Uterus (tissue), 2 donors: ENCODE measurements around the gene PRKG1.
"Not testable (repeated sequence)": the region's sequence is repeated elsewhere in the genome, so short reads cannot be mapped to it uniquely, and the experiment has no call there.

ENCODE experiments used
- CTCF ChIP-seq, 4 experiments: fragments of 200-600 bp in 2 of 4; fragments of 450-650 bp in 2 of 4; sonication (generic) in 2 of 4; IDR thresholded peaks; one replicate each; pipeline ENCODE4 v1.5.1; 2016 to 2019; ENCODE audit warnings: antibody characterized with exemption in 4 of 4, mild to moderate bottlenecking in 2 of 4, moderate library complexity in 1 of 4
- POLR2A ChIP-seq, 2 donors: fragments of 450-650 bp; IDR thresholded peaks; one replicate each; pipeline ENCODE4 v1.6.1; 2016; ENCODE audit warnings: antibody characterized with exemption in 2 of 2, mild to moderate bottlenecking in 1 of 2, moderate library complexity in 1 of 2

- TF ChIP-seq CTCF, POLR2A (IDR thresholded peaks at IDR 0.05): not testable (repeated sequence)
Observed at GRCh38 chr10:51163380-51164049, 89.2 kb downstream of the PRKG1 start.
